C4-2B (cell line): ENCODE data around the gene WDR62.

Source experiments
- CTCF ChIP-seq: fragments of 450-650 bp; conservative IDR thresholded peaks from 2 replicates; pipeline ENCODE4 v1.5.1; 2017; ENCODE audit warnings: mild to moderate bottlenecking
- ZFX ChIP-seq: fragments of 450-650 bp; IDR thresholded peaks from 2 replicates; pipeline ENCODE4 v1.6.1; 2017

- TF ChIP-seq CTCF = no peak
- TF ChIP-seq ZFX = no peak
These were observed 12.9 kb upstream of the WDR62 start for GRCh38 chr19:36041831-36042230.
